Measurements from ENCODE around the gene SFXN4. TPM values are rescaled to one million over a fixed set of nuclear protein-coding genes. Genes with fewer than 3 reads are reported as not detected.

SFXN4 gene
- total RNA-seq, 1 donor from 2014 or later, result 13.2 TPM

- Histone ChIP-seq H2AFZ (replicated peaks) (no peak overlapping the region), H3K27me3 (peaks cover 17% of the 10 kb centered on the region), H3K79me2 (ENCODE audit: low read depth) (peaks cover 3% of the 10 kb centered on the region), H3K4me1 (peaks cover 39% of the 10 kb centered on the region), H3K27ac (no peak overlapping the region), H3K9ac (no peak overlapping the region), H4K20me1 (ENCODE audit: low read depth) (no peaks in the 10 kb centered on the region), H3F3A (ENCODE audit: low read depth) (peaks cover 20% of the 10 kb centered on the region), H3K36me3 (no peaks in the 10 kb centered on the region), H3K9me3 (ENCODE audit: low read depth) (no peaks in the 10 kb centered on the region), H3K4me3 (no peak overlapping the region), H3K4me2 (no peak overlapping the region)
- peaks cover 56% of the 10 kb centered on the region for H3K4me1 Mint-ChIP-seq
- no peak overlapping the region for H3K4me3 Mint-ChIP-seq
- H3K27ac Mint-ChIP-seq, result no peak overlapping the region
- H3K27me3 Mint-ChIP-seq (ENCODE audit: insufficient read depth, low read depth), result no peaks in the 10 kb centered on the region
- no peaks in the 10 kb centered on the region for H3K9me3 Mint-ChIP-seq
- peaks cover 2% of the 10 kb centered on the region for H3K36me3 Mint-ChIP-seq
- TF ChIP-seq EZH2 (IDR thresholded peaks at IDR 0.05) (no peak), CTCF (IDR thresholded peaks at IDR 0.05) (no peak), EZH2phosphoT487 (IDR thresholded peaks at IDR 0.05) (no peak)
- DNase-seq (ENCODE audit: low spot score), result no peak
These were observed 45.1 kb upstream of the SFXN4 start for GRCh38 chr10:119210633-119211032.

- peak overlapping the region; percentile 96 for H3K4me3 Mint-ChIP-seq
- Histone ChIP-seq H3K36me3 (no peaks in the 10 kb centered on the region), H3K27ac (no peak overlapping the region), H3K9ac (no peak overlapping the region), H3K27me3 (peaks cover 17% of the 10 kb centered on the region), H3K79me2 (ENCODE audit: low read depth) (peaks cover 3% of the 10 kb centered on the region), H3K4me3 (peak overlapping the region; percentile 39), H3F3A (ENCODE audit: low read depth) (peaks cover 20% of the 10 kb centered on the region), H3K9me3 (ENCODE audit: low read depth) (no peaks in the 10 kb centered on the region), H2AFZ (replicated peaks) (peak overlapping the region; percentile 83), H3K4me1 (peaks cover 39% of the 10 kb centered on the region), H4K20me1 (ENCODE audit: low read depth) (no peaks in the 10 kb centered on the region), H3K4me2 (peak overlapping the region; percentile 91)
- H3K27ac Mint-ChIP-seq, result peak overlapping the region; percentile 38
- peaks cover 57% of the 10 kb centered on the region for H3K4me1 Mint-ChIP-seq
- H3K36me3 Mint-ChIP-seq, result peaks cover 2% of the 10 kb centered on the region
- no peaks in the 10 kb centered on the region for H3K27me3 Mint-ChIP-seq (ENCODE audit: insufficient read depth, low read depth)
- TF ChIP-seq CTCF (IDR thresholded peaks at IDR 0.05), result no peak
- TF ChIP-seq EZH2phosphoT487 (IDR thresholded peaks at IDR 0.05), result no peak
- no peak for TF ChIP-seq EZH2 (IDR thresholded peaks at IDR 0.05)
- no peaks in the 10 kb centered on the region for H3K9me3 Mint-ChIP-seq
- DNase-seq (ENCODE audit: low spot score), result no peak
These were observed 44.3 kb upstream of the SFXN4 start for GRCh38 chr10:119209736-119210355.

- Histone ChIP-seq H3K36me3 (no peaks in the 10 kb centered on the region), H3F3A (ENCODE audit: low read depth) (peaks cover 20% of the 10 kb centered on the region), H2AFZ (replicated peaks) (peak overlapping the region; percentile 83), H3K4me3 (peak overlapping the region; percentile 74), H3K79me2 (ENCODE audit: low read depth) (peaks cover 3% of the 10 kb centered on the region), H3K27me3 (peaks cover 17% of the 10 kb centered on the region), H3K9ac (no peak overlapping the region), H4K20me1 (ENCODE audit: low read depth) (no peaks in the 10 kb centered on the region), H3K4me2 (peak overlapping the region; percentile 91), H3K27ac (no peak overlapping the region), H3K4me1 (peaks cover 39% of the 10 kb centered on the region), H3K9me3 (ENCODE audit: low read depth) (no peaks in the 10 kb centered on the region)
- peak overlapping the region; percentile 38 for H3K27ac Mint-ChIP-seq
- H3K36me3 Mint-ChIP-seq, result peaks cover under 1% of the 10 kb centered on the region
- peak; percentile 83 for DNase-seq (ENCODE audit: low spot score)
- peaks cover 4% of the 10 kb centered on the region for H3K27me3 Mint-ChIP-seq (ENCODE audit: insufficient read depth, low read depth)
- H3K4me1 Mint-ChIP-seq, result peaks cover 61% of the 10 kb centered on the region
- H3K4me3 Mint-ChIP-seq, result peak overlapping the region; percentile 96
- TF ChIP-seq EZH2 (IDR thresholded peaks at IDR 0.05) (no peak), CTCF (IDR thresholded peaks at IDR 0.05) (peak; percentile 83)
- no peaks in the 10 kb centered on the region for H3K9me3 Mint-ChIP-seq
These were observed 43.7 kb upstream of the SFXN4 start for GRCh38 chr10:119209035-119209735.
